ENCODE measurements around the gene IFI27L1. TPM values are rescaled to one million over a fixed set of nuclear protein-coding genes. Genes with fewer than 3 reads are reported as not detected.

The IFI27L1 gene
- polyA plus RNA-seq, 1 donor (not counting 4 experiments of a cell fraction or from before 2014, with no cell fraction given): 17.4 TPM

DNA sequence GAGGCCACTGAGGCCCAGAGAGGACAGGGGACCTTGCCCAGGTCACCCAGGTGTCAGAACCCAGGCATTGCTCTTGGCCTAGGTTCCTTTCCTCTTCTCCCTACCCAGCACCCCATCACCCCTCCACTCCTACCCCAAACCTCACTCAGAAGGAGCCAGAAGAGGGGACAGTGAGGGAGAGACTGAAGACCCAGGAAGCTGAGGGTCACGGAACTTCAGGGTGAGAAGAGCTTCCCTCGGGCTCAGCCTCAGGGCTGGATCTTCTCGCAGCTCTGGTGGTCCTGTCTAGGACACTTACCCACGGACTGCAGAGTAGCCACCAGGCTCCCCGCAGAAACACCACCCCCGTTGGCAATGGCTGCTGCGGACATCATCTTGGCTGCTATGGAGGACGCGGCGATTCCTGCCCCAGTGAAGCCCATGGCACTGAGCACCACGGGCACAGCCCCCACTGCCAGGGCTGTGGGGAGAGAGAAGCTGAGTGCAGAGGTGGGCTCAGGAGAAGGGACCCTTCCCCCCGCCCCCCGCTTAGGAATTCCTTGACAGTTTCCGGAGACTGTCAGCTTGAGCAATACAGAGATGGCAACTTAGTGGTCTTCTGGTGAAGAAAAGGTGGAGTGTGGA lies 47.2 kb downstream of the IFI27L1 start:
- H4K20me1 ChIP-seq (ENCODE audit: control insufficient read depth, extremely low read depth, insufficient read depth, low read length): no peaks in the 10 kb centered on the region
- H3K27me3 ChIP-seq (ENCODE audit: control insufficient read depth, extremely low read depth, insufficient read depth, low read length): no peaks in the 10 kb centered on the region
- H3K4me1 ChIP-seq (ENCODE audit: control insufficient read depth, extremely low read depth, insufficient read depth, low read length): peaks cover 16% of the 10 kb centered on the region
- H3K9me3 ChIP-seq (ENCODE audit: control insufficient read depth, low read depth, low read length): no peaks in the 10 kb centered on the region
- H3K4me2 ChIP-seq (ENCODE audit: control insufficient read depth, extremely low read depth, insufficient read depth, low read depth, low read length): peak overlapping the region; percentile 98
- TF ChIP-seq EZH2 (IDR thresholded peaks at IDR 0.05; ENCODE audit: low read length): no peak
- TF ChIP-seq, protein P1, sequence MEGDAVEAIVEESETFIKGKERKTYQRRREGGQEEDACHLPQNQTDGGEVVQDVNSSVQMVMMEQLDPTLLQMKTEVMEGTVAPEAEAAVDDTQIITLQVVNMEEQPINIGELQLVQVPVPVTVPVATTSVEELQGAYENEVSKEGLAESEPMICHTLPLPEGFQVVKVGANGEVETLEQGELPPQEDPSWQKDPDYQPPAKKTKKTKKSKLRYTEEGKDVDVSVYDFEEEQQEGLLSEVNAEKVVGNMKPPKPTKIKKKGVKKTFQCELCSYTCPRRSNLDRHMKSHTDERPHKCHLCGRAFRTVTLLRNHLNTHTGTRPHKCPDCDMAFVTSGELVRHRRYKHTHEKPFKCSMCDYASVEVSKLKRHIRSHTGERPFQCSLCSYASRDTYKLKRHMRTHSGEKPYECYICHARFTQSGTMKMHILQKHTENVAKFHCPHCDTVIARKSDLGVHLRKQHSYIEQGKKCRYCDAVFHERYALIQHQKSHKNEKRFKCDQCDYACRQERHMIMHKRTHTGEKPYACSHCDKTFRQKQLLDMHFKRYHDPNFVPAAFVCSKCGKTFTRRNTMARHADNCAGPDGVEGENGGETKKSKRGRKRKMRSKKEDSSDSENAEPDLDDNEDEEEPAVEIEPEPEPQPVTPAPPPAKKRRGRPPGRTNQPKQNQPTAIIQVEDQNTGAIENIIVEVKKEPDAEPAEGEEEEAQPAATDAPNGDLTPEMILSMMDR (optimal IDR thresholded peaks at IDR 0.05 in 1 of 3, IDR thresholded peaks at IDR 0.05 in 1 of 3, conservative IDR thresholded peaks at IDR 0.05 in 1 of 3; ENCODE audit: extremely low read depth in 1 of 3, insufficient read depth in 2 of 3, low read length in 3 of 3): no peak
- peaks cover 0 to 12% of the 10 kb centered on the region in 2 experiments for H3K36me3 ChIP-seq (ENCODE audit: control insufficient read depth in 2 of 2, extremely low read depth in 1 of 2, insufficient read depth in 2 of 2, low read length in 2 of 2)
- no peaks in the 10 kb centered on the region for H3K9me1 ChIP-seq (ENCODE audit: control insufficient read depth, extremely low read depth, insufficient read depth, low read length)
- H3K9ac ChIP-seq (ENCODE audit: control insufficient read depth, extremely low read depth, insufficient read depth, low read length): peak overlapping the region; percentile 75
- no peak overlapping the region for H2AFZ ChIP-seq (ENCODE audit: control insufficient read depth, low read length)
- H3K79me2 ChIP-seq (ENCODE audit: control insufficient read depth, insufficient read depth, low read length): no peaks in the 10 kb centered on the region
- FAIRE-seq: no peak
- no peak for DNase-seq (ENCODE audit: low read depth, low spot score)
- H3K4me3 ChIP-seq (ENCODE audit: control insufficient read depth in 2 of 3, extremely low read depth in 1 of 3, insufficient read depth in 2 of 3, low read depth in 1 of 3, low read length in 3 of 3): peak overlapping the region in 2 of 3 experiments; percentile 74 to 85
- H3K27ac ChIP-seq (ENCODE audit: control insufficient read depth, insufficient read depth, low read length): no peak overlapping the region
- dilution Hi-C loops (cut with MboI; ENCODE audit: extremely low pct_ligation_motif_present, low sequenced_read_pairs): no loop called here

DNA sequence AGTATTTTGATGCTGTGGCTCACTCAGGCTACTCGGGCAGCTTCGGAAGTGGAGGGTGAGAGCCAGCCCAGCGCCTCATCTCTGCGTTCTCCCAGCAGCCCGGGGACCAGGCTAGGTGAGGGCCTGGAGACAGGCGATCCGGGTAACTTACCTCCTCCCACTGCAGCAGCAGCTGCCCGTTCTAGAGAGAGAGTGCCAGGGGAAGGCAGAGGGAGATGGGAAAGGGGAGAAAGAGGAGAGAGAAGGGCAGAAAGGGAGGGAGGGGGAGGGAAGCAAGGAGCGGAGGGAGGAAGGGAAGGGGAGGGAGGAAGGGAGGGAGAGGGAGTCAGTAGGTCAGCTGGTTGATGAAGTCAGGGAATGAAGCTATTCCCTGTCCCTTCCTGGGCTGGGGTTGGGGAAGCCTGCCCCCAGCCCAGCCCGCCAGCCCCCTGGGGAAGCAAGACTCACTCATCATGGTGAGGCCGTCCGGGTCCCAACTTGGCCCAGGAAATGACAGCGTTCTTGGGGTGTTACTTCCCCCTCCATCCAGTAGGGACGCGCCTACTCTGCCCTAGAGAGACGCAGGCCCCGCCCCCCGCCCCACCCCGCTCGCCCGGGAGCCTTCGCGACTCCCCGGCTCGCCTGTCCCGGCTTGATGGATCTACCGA lies 48.1 kb downstream of the IFI27L1 start, which contains the start of gene IFI27L2:
IFI27L2 (minus strand) TSS at position 494 of the 647 bp plus-strand sequence; CDS start at position 454, 40 bp downstream.
- FAIRE-seq (peak; percentile 36), DNase-seq (ENCODE audit: low read depth, low spot score) (no peak)
- H3K27ac ChIP-seq (ENCODE audit: control insufficient read depth, insufficient read depth, low read length): peak within 1 kb of the TSS; percentile 22
- TF ChIP-seq EZH2 (IDR thresholded peaks at IDR 0.05; ENCODE audit: low read length): no peak
- TF ChIP-seq, protein P1 (optimal IDR thresholded peaks at IDR 0.05 in 1 of 3, IDR thresholded peaks at IDR 0.05 in 1 of 3, conservative IDR thresholded peaks at IDR 0.05 in 1 of 3; ENCODE audit: extremely low read depth in 1 of 3, insufficient read depth in 2 of 3, low read length in 3 of 3): no peak
- peaks cover 0 to 12% of the 10 kb centered on the region in 2 experiments for H3K36me3 ChIP-seq (ENCODE audit: control insufficient read depth in 2 of 2, extremely low read depth in 1 of 2, insufficient read depth in 2 of 2, low read length in 2 of 2)
- H2AFZ ChIP-seq (ENCODE audit: control insufficient read depth, low read length): peak within 1 kb of the TSS; percentile 89
- peaks cover 16% of the 10 kb centered on the region for H3K4me1 ChIP-seq (ENCODE audit: control insufficient read depth, extremely low read depth, insufficient read depth, low read length)
- H3K4me3 ChIP-seq (ENCODE audit: control insufficient read depth in 2 of 3, extremely low read depth in 1 of 3, insufficient read depth in 2 of 3, low read depth in 1 of 3, low read length in 3 of 3): peak within 1 kb of the TSS; percentile 74 to 86 (median 85)
- no peaks in the 10 kb centered on the region for H4K20me1 ChIP-seq (ENCODE audit: control insufficient read depth, extremely low read depth, insufficient read depth, low read length)
- H3K27me3 ChIP-seq (ENCODE audit: control insufficient read depth, extremely low read depth, insufficient read depth, low read length): no peaks in the 10 kb centered on the region
- dilution Hi-C loops (cut with MboI; ENCODE audit: extremely low pct_ligation_motif_present, low sequenced_read_pairs): no loop called here
- no peaks in the 10 kb centered on the region for H3K9me3 ChIP-seq (ENCODE audit: control insufficient read depth, low read depth, low read length)
- no peaks in the 10 kb centered on the region for H3K79me2 ChIP-seq (ENCODE audit: control insufficient read depth, insufficient read depth, low read length)
- H3K4me2 ChIP-seq (ENCODE audit: control insufficient read depth, extremely low read depth, insufficient read depth, low read depth, low read length): peak within 1 kb of the TSS; percentile 98
- peak within 1 kb of the TSS; percentile 75 for H3K9ac ChIP-seq (ENCODE audit: control insufficient read depth, extremely low read depth, insufficient read depth, low read length)
- no peaks in the 10 kb centered on the region for H3K9me1 ChIP-seq (ENCODE audit: control insufficient read depth, extremely low read depth, insufficient read depth, low read length)

All from keratinocyte (primary cell).